ENCODE data around the gene PRELID3B. TPM values are rescaled to one million over a fixed set of nuclear protein-coding genes. Genes with fewer than 3 reads are reported as not detected.

PRELID3B gene
- total and polyA plus RNA-seq, 2 of the 8 experiments (the other 6 are each of a cell fraction or from before 2014, with no cell fraction given): 8.1 to 50.5 TPM

- Histone ChIP-seq H2AK5ac (ENCODE audit: low read depth, low read length) (no peak overlapping the region), H3K4me3 (ENCODE audit: extremely low read depth in 1 of 4, insufficient read depth in 2 of 4, low read depth in 3 of 4, low read length in 4 of 4) (no peak overlapping the region), H2AFZ (ENCODE audit: low read length) (no peak overlapping the region), H3K9ac (replicated peaks in 1 of 4; ENCODE audit: extremely low read depth in 1 of 4, low read depth in 3 of 4, low read length in 3 of 4) (no peak overlapping the region), H3K14ac (ENCODE audit: insufficient read length) (no peak overlapping the region), H3K23me2 (ENCODE audit: low read depth, low read length) (no peaks in the 10 kb centered on the region), H2BK120ac (replicated peaks; ENCODE audit: low read depth, low read length) (no peak overlapping the region), H3K9me3 (ENCODE audit: insufficient read depth in 2 of 2, low read depth in 1 of 2, low read length in 1 of 2) (no peaks in the 10 kb centered on the region), H3K4me1 (replicated peaks in 1 of 4; ENCODE audit: control insufficient read depth in 3 of 4, insufficient read depth in 4 of 4, low read length in 3 of 4) (no peaks in the 10 kb centered on the region; a peak in 1 of 7 replicates), H3K4me2 (ENCODE audit: insufficient read depth in 1 of 2, low read depth in 2 of 2, low read length in 2 of 2) (no peak overlapping the region), H3K27ac (ENCODE audit: low read depth, low read length) (no peak overlapping the region), H4K20me1 (replicated peaks in 1 of 2; ENCODE audit: control insufficient read depth in 1 of 2, insufficient read depth in 2 of 2, low read length in 2 of 2) (no peaks in the 10 kb centered on the region), H3K36me3 (ENCODE audit: control insufficient read depth in 2 of 4, insufficient read depth in 4 of 4, low read length in 3 of 4) (no peaks in the 10 kb centered on the region), H3K23ac (ENCODE audit: insufficient read length) (no peak overlapping the region), H4K91ac (replicated peaks; ENCODE audit: insufficient read length, low read length) (no peak overlapping the region), H2BK15ac (ENCODE audit: low read length) (no peak overlapping the region), H4K8ac (ENCODE audit: extremely low read depth, insufficient read depth, low read length) (no peak overlapping the region), H2BK5ac (ENCODE audit: low read depth, low read length) (no peak overlapping the region), H3K4ac (replicated peaks; ENCODE audit: insufficient read length, low read depth, low read length) (no peak overlapping the region), H2BK20ac (ENCODE audit: low read length) (no peak overlapping the region), H3K18ac (ENCODE audit: extremely low read depth, low read length) (no peak overlapping the region), H2BK12ac (ENCODE audit: low read depth, low read length) (no peak overlapping the region), H3K79me2 (ENCODE audit: control insufficient read depth in 1 of 2, insufficient read depth in 2 of 2, low read length in 2 of 2) (no peaks in the 10 kb centered on the region), H3K79me1 (ENCODE audit: low read depth, low read length) (no peaks in the 10 kb centered on the region), H3K27me3 (replicated peaks in 1 of 4; ENCODE audit: control insufficient read depth in 3 of 4, extremely low read depth in 1 of 4, insufficient read depth in 3 of 4, low read length in 3 of 4) (no peaks in the 10 kb centered on the region; a peak in 2 of 7 replicates), H4K5ac (ENCODE audit: insufficient read length, low read depth, low read length) (no peak overlapping the region), H3K56ac (replicated peaks; ENCODE audit: insufficient read length, low read depth, low read length) (no peak overlapping the region)
- ChIA-PET POLR2A (ENCODE audit: partially characterized antibody) (no interaction called here), CTCF (ENCODE audit: partially characterized antibody) (interaction anchor here (0.6 to 1.3 kb wide), 7 partner anchors 10 to 826 kb away, joined by 3 to 5 read pairs (median 3); no protein-coding TSS in a partner anchor)
- WGBS, 2 experiments (ENCODE audit: extremely low coverage in 1 of 2, insufficient coverage in 1 of 2, insufficient read length in 1 of 2, insufficient replicate concordance in 2 of 2, low coverage in 1 of 2, low lambda C conversion rate in 2 of 2, missing lambda C conversion rate in 1 of 2): 94% methylated on average over 1 of the region's 1 CpG; no CpG with 5 or more reads in 1 of the 2 experiments
- DNase-seq (ENCODE audit: low read depth in 1 of 2, low spot score in 2 of 2) (no peak), FAIRE-seq (no peak)
- TF ChIP-seq NRF1 (IDR thresholded peaks at IDR 0.05; ENCODE audit: low read depth, low read length): no peak
- no peak for TF ChIP-seq RFX5 (IDR thresholded peaks at IDR 0.05; ENCODE audit: borderline replicate concordance, low read depth, low read length)
- no peak for TF ChIP-seq JUN (IDR thresholded peaks at IDR 0.05; ENCODE audit: low read depth, low read length)
- TF ChIP-seq BCL11A (IDR thresholded peaks at IDR 0.05; ENCODE audit: low read depth in 2 of 2, low read length in 2 of 2): no peak
- TF ChIP-seq CBX8 (IDR thresholded peaks at IDR 0.05; ENCODE audit: borderline replicate concordance, low read depth, low read length): no peak
- no peak for TF ChIP-seq CHD2 (IDR thresholded peaks at IDR 0.05; ENCODE audit: low read length)
- TF ChIP-seq YY1 (IDR thresholded peaks at IDR 0.05; ENCODE audit: low read depth, low read length): no peak
- no peak for TF ChIP-seq SUZ12 (IDR thresholded peaks at IDR 0.05; ENCODE audit: low read length)
- no peak for TF ChIP-seq TAF7 (optimal IDR thresholded peaks at IDR 0.05; ENCODE audit: borderline replicate concordance, low read depth, low read length)
- TF ChIP-seq SRF (IDR thresholded peaks at IDR 0.05; ENCODE audit: low read depth, low read length): no peak
Observed at GRCh38 chr20:59071216-59071615, 28.6 kb upstream of the PRELID3B start.
